Tracheal epithelial cell (primary cell): ENCODE measurements around the gene OBSL1. TPM values are rescaled to one million over a fixed set of nuclear protein-coding genes. Genes with fewer than 3 reads are reported as not detected.

Experiments
- total RNA-seq: library from RNA; depleted of rRNA; stranded (reverse); fragments of >200 nt; gene quantifications from 2 replicates; pipeline ENCODE4 v1.2.1, GENCODE V29; 2014

Gene OBSL1
- 14.3 and 31.8 TPM in 2 replicates for total RNA-seq

GRCh38 chr2:219571311-219572236 is at the start of gene OBSL1:
Gene OBSL1 (minus strand): TSS chr2:219571539. CDS start chr2:219571232, 307 bp downstream.

GRCh38 chr2:219597552-219598307 is 26.4 kb upstream of the OBSL1 start, which contains the start of gene STK11IP:
Gene STK11IP (plus strand): TSS chr2:219597857. CDS start chr2:219598120, 263 bp downstream.

GRCh38 chr2:219572237-219573001 is 1.1 kb upstream of the OBSL1 start, which contains the start of gene INHA:
Gene INHA (plus strand): TSS chr2:219572310. CDS start chr2:219572375, 65 bp downstream.

GRCh38 chr2:219543596-219544358 is 27.6 kb downstream of the OBSL1 start, which contains the start of the genes CHPF and TMEM198:
Gene CHPF (minus strand): TSS chr2:219543809. CDS start chr2:219543538, 271 bp downstream.
Gene TMEM198 (plus strand): TSS chr2:219544028. CDS start chr2:219544728, 700 bp downstream.

GRCh38 chr2:219514196-219514761 is 57.1 kb downstream of the OBSL1 start, which contains the start of gene ASIC4:
Gene ASIC4 (plus strand): TSS chr2:219514482. CDS start chr2:219514725, 243 bp downstream.

Other genes starting within 250 kb of the OBSL1 start
- not detected in 2 replicates for gene RESP18, start 238.8 kb downstream of the OBSL1 start, total RNA-seq
- gene DNPEP, start 183.6 kb downstream of the OBSL1 start, total RNA-seq = 39.6 and 87.2 TPM in 2 replicates
- not detected in 2 replicates for gene DES, start 153.2 kb downstream of the OBSL1 start, total RNA-seq
- 1.5 and 4.8 TPM in 2 replicates for gene SPEG, start 136.7 kb downstream of the OBSL1 start, total RNA-seq
- gene GMPPA, start 72.6 kb downstream of the OBSL1 start, total RNA-seq = 23.4 and 35.9 TPM in 2 replicates
- gene ASIC4, start 57.1 kb downstream of the OBSL1 start, total RNA-seq = not detected in 2 replicates
- gene CHPF, start 27.7 kb downstream of the OBSL1 start, total RNA-seq = 115 and 131 TPM in 2 replicates
- under 0.01 and 0.48 TPM in 2 replicates for gene TMEM198, start 27.5 kb downstream of the OBSL1 start, total RNA-seq
- gene INHA, start 771 bp upstream of the OBSL1 start, total RNA-seq = 0.48 TPM in 1 of 2 replicates, not detected in the other
- gene STK11IP, start 26.3 kb upstream of the OBSL1 start, total RNA-seq = 15.1 and 20.2 TPM in 2 replicates
- 1.3 and 5.3 TPM in 2 replicates for gene SLC4A3, start 56.1 kb upstream of the OBSL1 start, total RNA-seq